IPS-20b (cell line): ENCODE results near the gene JAM2.

Experiments
- H3K27ac ChIP-seq: one replicate; pipeline ENCODE4 v1.5.1; 2013; ENCODE audit warnings: low read length
- H3K27me3 ChIP-seq: 2 replicates; pipeline ENCODE4 v1.6.1; 2013; ENCODE audit warnings: mild to moderate bottlenecking, low read length, inconsistent platforms; ENCODE audit not compliant: insufficient read depth
- H3K36me3 ChIP-seq: 2 replicates; pipeline ENCODE4 v1.6.1; 2013; ENCODE audit warnings: low read depth, mild to moderate bottlenecking, inconsistent platforms, low read length, moderate library complexity; ENCODE audit not compliant: insufficient read depth
- H3K4me1 ChIP-seq: 2 replicates; pipeline ENCODE4 v1.6.1; 2013; ENCODE audit warnings: mild to moderate bottlenecking, control low read depth, inconsistent platforms, low read length, moderate library complexity; ENCODE audit not compliant: insufficient read depth
- H3K4me3 ChIP-seq: 2 replicates; pipeline ENCODE4 v1.5.1; 2013; ENCODE audit warnings: mild to moderate bottlenecking, low read length, inconsistent platforms
- H3K9ac ChIP-seq: 2 replicates; pipeline ENCODE4 v1.6.1; 2013; ENCODE audit warnings: low read depth, mild to moderate bottlenecking, inconsistent platforms, low read length, moderate library complexity
- H3K9me3 ChIP-seq: 2 replicates; pipeline ENCODE4 v1.6.1; 2013; ENCODE audit warnings: mild to moderate bottlenecking, low read depth, low read length, inconsistent platforms; ENCODE audit not compliant: insufficient read depth

The JAM2 gene

GRCh38 chr21:25756190-25756932 is 117.3 kb downstream of the JAM2 start:
- Histone ChIP-seq H3K4me3 (no peak overlapping the region), H3K9ac (no peak overlapping the region), H3K36me3 (peaks cover 80% of the 10 kb centered on the region), H3K27me3 (no peaks in the 10 kb centered on the region), H3K4me1 (no peaks in the 10 kb centered on the region), H3K9me3 (no peaks in the 10 kb centered on the region), H3K27ac (no peak overlapping the region)

GRCh38 chr21:25757531-25757930 is 118.5 kb downstream of the JAM2 start:
- Histone ChIP-seq H3K4me1 (no peaks in the 10 kb centered on the region), H3K27ac (no peak overlapping the region), H3K9me3 (no peaks in the 10 kb centered on the region), H3K36me3 (peaks cover 82% of the 10 kb centered on the region), H3K9ac (no peak overlapping the region), H3K27me3 (no peaks in the 10 kb centered on the region), H3K4me3 (no peak overlapping the region)

- Histone ChIP-seq H3K4me1 (no peaks in the 10 kb centered on the region), H3K27me3 (no peaks in the 10 kb centered on the region), H3K27ac (no peak overlapping the region), H3K9me3 (no peaks in the 10 kb centered on the region), H3K36me3 (peaks cover 88% of the 10 kb centered on the region), H3K9ac (no peak overlapping the region), H3K4me3 (no peak overlapping the region)
Measured at GRCh38 chr21:25759573-25759972, 120.5 kb downstream of the JAM2 start.

GRCh38 chr21:25760061-25760460 is 121.0 kb downstream of the JAM2 start:
- no peaks in the 10 kb centered on the region for H3K9me3 ChIP-seq
- H3K27ac ChIP-seq, result no peak overlapping the region
- no peak overlapping the region for H3K4me3 ChIP-seq
- H3K27me3 ChIP-seq, result no peaks in the 10 kb centered on the region
- H3K36me3 ChIP-seq, result peaks cover 93% of the 10 kb centered on the region
- no peak overlapping the region for H3K9ac ChIP-seq
- no peaks in the 10 kb centered on the region for H3K4me1 ChIP-seq

DNA sequence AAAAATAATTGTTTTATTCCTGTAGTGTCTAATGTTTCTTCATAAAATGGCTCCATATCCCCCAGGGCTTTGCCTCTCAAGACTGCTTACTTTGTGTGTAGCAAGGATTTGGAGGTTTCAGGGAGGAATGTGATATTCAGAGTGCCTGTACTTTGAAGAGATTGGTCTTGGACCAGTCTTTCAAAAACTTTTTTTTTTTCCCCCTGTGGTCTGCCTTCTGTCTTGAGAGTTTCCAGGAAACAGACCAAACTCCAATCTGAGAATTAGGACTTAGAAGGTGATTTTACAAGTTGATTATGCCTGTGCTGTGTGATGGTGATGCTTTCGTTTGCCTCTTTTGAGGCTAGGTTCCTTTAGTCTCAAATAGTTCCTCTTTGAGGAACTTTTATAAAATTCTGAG is 121.6 kb downstream of the JAM2 start:
- Histone ChIP-seq H3K27ac (no peak overlapping the region), H3K4me3 (no peak overlapping the region), H3K27me3 (no peaks in the 10 kb centered on the region), H3K9ac (no peak overlapping the region), H3K36me3 (peaks cover 94% of the 10 kb centered on the region), H3K4me1 (no peaks in the 10 kb centered on the region), H3K9me3 (no peaks in the 10 kb centered on the region)

- Histone ChIP-seq H3K9me3 (no peaks in the 10 kb centered on the region), H3K27ac (no peak overlapping the region), H3K9ac (no peak overlapping the region), H3K36me3 (peaks cover 82% of the 10 kb centered on the region), H3K27me3 (no peaks in the 10 kb centered on the region), H3K4me1 (no peaks in the 10 kb centered on the region), H3K4me3 (no peak overlapping the region)
Measured at GRCh38 chr21:25764065-25764464, 125.0 kb downstream of the JAM2 start.
